K562 (cell line): ENCODE measurements around the gene SPEM1. TPM values are rescaled to one million over a fixed set of nuclear protein-coding genes. Genes with fewer than 3 reads are reported as not detected.

Experiments used
- ATAC-seq: fragments of 200-7000 bp; cut with Tn5 transposase; 3 replicates; pipeline ENCODE4 v1.9.1; 2020; ENCODE audit warnings: moderate library complexity
- BruUV-seq: library from RNA; stranded (reverse); fragments of 400-500 nt; replicated peaks from 2 replicates; lab custom pipeline; 2021; lab: Mats Ljungman, UMichigan
- CTCF ChIA-PET: fragments of 300-600 bp; formaldehyde crosslinking; extraction: SDS; loops from one replicate; lab custom pipeline; 2021; ENCODE audit warnings: low intra/inter-chr PET ratio; lab: Yijun Ruan, JAX
- POLR2A ChIA-PET: fragments of 300-600, 350-650 bp; sonication (Branson Sonifier 250); formaldehyde crosslinking; extraction: SDS; loops from one replicate; lab custom pipeline; 2021; ENCODE audit warnings: antibody characterized with exemption, inconsistent platforms; lab: Yijun Ruan, JAX
- DNase-seq, 4 experiments: peaks; one replicate each; pipeline versions ENCODE4 v3.0.0 to v3.0.0-alpha.2; 2011 to 2018; ENCODE audit warnings: low spot score in 3 of 4, mixed read lengths in 3 of 4; ENCODE audit errors: extremely low read depth in 1 of 4
- FAIRE-seq: peaks from 2 replicates; lab custom pipeline; 2011; peaks lifted over from hg19 to GRCh38; lab: Jason Lieb, UNC
- H2AFZ ChIP-seq: 2 replicates; pipeline ENCODE4 v1.6.0; 2011; ENCODE audit warnings: low read depth, low read length, control low read depth, inconsistent platforms
- H3K27ac ChIP-seq: fragments of 200-600 bp; 3 replicates; pipeline ENCODE4 v1.8.0; 2011; ENCODE audit warnings: low read depth, mild to moderate bottlenecking, control low read depth, inconsistent platforms, low read length, moderate library complexity, mixed read lengths; ENCODE audit errors: extremely low read depth
- H3K27me3 ChIP-seq, 2 experiments: fragments of 300-600 bp in 1 of 2; 2 replicates in 1 of 2; 3 replicates in 1 of 2; pipeline versions ENCODE4 v1.6.0 to v1.8.0; 2011; ENCODE audit warnings: inconsistent platforms in 2 of 2, low read length in 2 of 2, mild to moderate bottlenecking in 1 of 2, mixed read lengths in 1 of 2, moderate library complexity in 1 of 2; ENCODE audit not compliant: control insufficient read depth in 2 of 2, insufficient read depth in 2 of 2
- H3K36me3 ChIP-seq: fragments of 300-600 bp; 3 replicates; pipeline ENCODE4 v1.8.0; 2011; ENCODE audit warnings: mild to moderate bottlenecking, low read length, inconsistent platforms; ENCODE audit not compliant: control insufficient read depth, insufficient read depth
- H3K4me1 ChIP-seq, 2 experiments: fragments of 200-600 bp in 1 of 2; replicated peaks in 1 of 2; 2 replicates in 1 of 2; 3 replicates in 1 of 2; pipeline versions ENCODE4 v1.5.1 to v1.8.0; 2011; ENCODE audit warnings: inconsistent platforms in 2 of 2, low read length in 2 of 2, mild to moderate bottlenecking in 1 of 2, mixed read lengths in 1 of 2, moderate library complexity in 1 of 2; ENCODE audit not compliant: control insufficient read depth in 2 of 2, insufficient read depth in 2 of 2
- H3K4me2 ChIP-seq: 2 replicates; pipeline ENCODE4 v1.6.1; 2011; ENCODE audit warnings: low read length, control low read depth, inconsistent platforms, mixed read lengths; ENCODE audit not compliant: insufficient read depth
- H3K4me3 ChIP-seq: fragments of 200-600 bp; sonication (generic), shearing (Covaris generic); 2 replicates; pipeline ENCODE4 v1.5.1; 2016; ENCODE audit warnings: control low read depth, inconsistent platforms
- H3K79me2 ChIP-seq: fragments of 200-600 bp; 3 replicates; pipeline ENCODE4 v1.8.0; 2011; ENCODE audit warnings: low read length, inconsistent platforms; ENCODE audit not compliant: control insufficient read depth, insufficient read depth
- H3K9ac ChIP-seq, 2 experiments: 2 replicates each; pipeline versions ENCODE4 v1.6.0 to v1.6.1; 2011; ENCODE audit warnings: low read depth in 2 of 2, low read length in 2 of 2, control low read depth in 1 of 2, inconsistent platforms in 1 of 2, mild to moderate bottlenecking in 1 of 2, mixed read lengths in 1 of 2; ENCODE audit not compliant: insufficient read depth in 1 of 2
- H3K9me1 ChIP-seq: one replicate; pipeline ENCODE4 v1.6.0; 2011; ENCODE audit warnings: inconsistent platforms, mild to moderate bottlenecking, low read length, moderate library complexity; ENCODE audit not compliant: control insufficient read depth, insufficient read depth
- H3K9me3 ChIP-seq: replicated peaks from 2 replicates; pipeline ENCODE4 v1.5.1; 2011; ENCODE audit warnings: low read depth, low read length, inconsistent platforms; ENCODE audit not compliant: control insufficient read depth, insufficient read depth
- H4K20me1 ChIP-seq: replicated peaks from 2 replicates; pipeline ENCODE4 v1.6.1; 2011; ENCODE audit warnings: low read length, inconsistent platforms, mixed read lengths; ENCODE audit not compliant: control insufficient read depth, insufficient read depth
- ARNT ChIP-seq, 2 experiments: fragments of 450-650 bp; IDR thresholded peaks; 2 replicates each; pipeline ENCODE4 v1.6.1; 2016; ENCODE audit warnings: mild to moderate bottlenecking in 1 of 2
- TFAM ChIP-seq: fragments of 250-450 bp; sonication (Bioruptor Pico); conservative IDR thresholded peaks from 2 replicates; pipeline ENCODE4 v1.5.0; 2021; ENCODE audit warnings: mild to moderate bottlenecking, moderate library complexity
- WGBS: fragments of 100-300 bp; shearing (Covaris generic); methylation state at CpG from one replicate; pipeline ENCODE4 v1.1.6; 2016; ENCODE audit warnings: low coverage, mixed read lengths; ENCODE audit not compliant: insufficient coverage; ENCODE audit errors: missing lambda C conversion rate; 5-methylcytosine and 5-hydroxymethylcytosine counted together
- in situ Hi-C: fragments of 300-500 bp; cut with MboI; formaldehyde crosslinking; loops from 4 replicates; pipeline ENCODE4 v1.15.0; 2018; ENCODE audit warnings: inconsistent platforms, mixed read lengths
- intact Hi-C: fragments of 100-400 bp; cut with micrococcal nuclease; formaldehyde crosslinking; loops from 2 replicates; pipeline ENCODE4 v1.14.2; 2022
- polyA plus RNA-seq, 8 experiments: library from polyadenylated mRNA; depleted of rRNA in 4 of 8; stranded (reverse) in 5 of 8; unstranded in 3 of 8; fragments of >200 nt; fragmentation: Nextera tagmentation in 2 of 8; fragmentation: Illumina TruSeq in 1 of 8; extraction: Ambion mirVana in 2 of 8; extraction: Trizol in 1 of 8; gene quantifications; 2 replicates each; pipeline versions ENCODE4 v1.2.1 to v1.2.3, GENCODE V29; 2011 to 2014; ENCODE audit warnings: inconsistent platforms in 1 of 8, missing spikeins in 1 of 8
- total RNA-seq, 7 experiments: library from RNA; depleted of rRNA in 6 of 7; stranded (reverse); fragments of >200 nt in 6 of 7; fragmentation: Illumina TruSeq in 2 of 7; extraction: Trizol in 2 of 7; gene quantifications; 2 replicates each; pipeline versions ENCODE4 v1.2.1 to v1.2.3, GENCODE V29; 2011 to 2021; ENCODE audit warnings: low replicate concordance in 1 of 7

Gene SPEM1
- total and polyA plus RNA-seq, 9 of the 15 experiments (the other 6 are each of a cell fraction or from before 2014, with no cell fraction given): not detected

- WGBS: 75% methylated on average over 6 of the region's 7 CpGs
- Histone ChIP-seq H3K27me3 (no peaks in the 10 kb centered on the region), H3K4me3 (no peak overlapping the region), H3K79me2 (no peaks in the 10 kb centered on the region), H3K9ac (no peak overlapping the region; a peak in 1 of 4 replicates), H3K4me1 (peaks cover 15 to 56% of the 10 kb centered on the region in 2 experiments; a peak in 4 of 5 replicates), H4K20me1 (no peaks in the 10 kb centered on the region), H3K4me2 (no peak overlapping the region), H2AFZ (no peak overlapping the region), H3K27ac (no peak overlapping the region), H3K9me3 (no peaks in the 10 kb centered on the region), H3K9me1 (peaks cover 3% of the 10 kb centered on the region), H3K36me3 (no peaks in the 10 kb centered on the region)
- intact Hi-C loops: no loop called here
- TF ChIP-seq ARNT (IDR thresholded peaks at IDR 0.05) (0 out of 4 replicates have a peak, but pooled peaks of 1 of the 2 experiments have one; percentile 60), TFAM (CRISPR knock-in tag) (no peak)
- BruUV-seq: no TSS peak
- no peak for ATAC-seq
- ChIA-PET CTCF (interaction anchor here (0.6 kb wide), 1 partner anchor 224 kb away, joined by 3 read pairs; no protein-coding TSS in a partner anchor), POLR2A (interaction anchor here (0.6 to 1.7 kb wide), 7 partner anchors 8 to 53 kb away, joined by 3 to 7 read pairs (median 3); partner anchors contain the start of genes POLR2A and TMEM102)
- FAIRE-seq: no peak
- in situ Hi-C loops: no loop called here
- DNase-seq: no peak
Observed at GRCh38 chr17:7443499-7444485, 23.7 kb downstream of the SPEM1 start.
